GM21723 (cell line): ENCODE results near the gene MON1A.
"Not testable (repeated sequence)": the region's sequence is repeated elsewhere in the genome, so short reads cannot be mapped to it uniquely, and the experiment has no call there.

Experiments used
- ATAC-seq: cut with Tn5 transposase; IDR thresholded peaks from one replicate; pipeline ENCODE4 v1.9.1; 2021; ENCODE audit warnings: mild to moderate bottlenecking, moderate library complexity; ENCODE audit not compliant: unreplicated experiment

Gene MON1A

GRCh38 chr3:49929291-49930167 is at the start of gene MON1A:
TSS of gene MON1A (minus strand) at chr3:49929811. CDS start at chr3:49913346, 16,465 bp downstream.
- peak; percentile 87 for ATAC-seq

GRCh38 chr3:49976942-49977341 is 47.3 kb upstream of the MON1A start:
- ATAC-seq: no peak

DNA sequence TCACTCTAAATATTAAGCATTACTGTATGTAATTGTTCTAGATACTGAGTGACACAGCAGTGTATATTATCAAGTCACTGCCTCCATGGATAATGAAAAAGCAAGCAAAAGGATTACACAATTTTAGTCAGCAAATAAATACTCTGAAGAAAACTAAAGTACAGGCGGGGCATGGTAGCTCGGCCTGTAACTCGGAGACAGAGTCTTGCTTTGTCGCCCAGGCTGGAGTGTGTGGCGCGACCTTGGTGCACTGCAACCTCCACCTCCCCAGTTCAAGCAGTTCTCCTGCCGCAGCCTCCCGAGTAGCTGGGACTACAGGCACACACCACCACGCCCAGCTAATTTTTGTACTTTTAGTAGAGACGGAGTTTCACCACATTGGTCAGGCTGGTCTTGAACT is 43.0 kb upstream of the MON1A start:
- no peak for ATAC-seq

DNA sequence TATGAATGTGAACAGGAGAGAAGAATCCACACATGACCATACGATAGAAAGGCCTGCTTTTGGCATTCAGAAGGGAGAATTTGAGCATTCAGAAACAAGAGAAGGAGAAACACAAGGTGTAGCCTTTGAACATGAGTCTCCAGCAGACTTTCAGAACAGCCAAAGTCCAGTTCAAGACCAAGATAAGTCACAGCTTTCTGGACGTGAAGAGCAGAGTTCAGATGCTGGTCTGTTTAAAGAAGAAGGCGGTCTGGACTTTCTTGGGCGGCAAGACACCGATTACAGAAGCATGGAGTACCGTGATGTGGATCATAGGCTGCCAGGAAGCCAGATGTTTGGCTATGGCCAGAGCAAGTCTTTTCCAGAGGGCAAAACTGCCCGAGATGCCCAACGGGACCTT is 38.7 kb upstream of the MON1A start:
- ATAC-seq: no peak

GRCh38 chr3:49967291-49967690 is 37.7 kb upstream of the MON1A start:
- no peak for ATAC-seq

DNA sequence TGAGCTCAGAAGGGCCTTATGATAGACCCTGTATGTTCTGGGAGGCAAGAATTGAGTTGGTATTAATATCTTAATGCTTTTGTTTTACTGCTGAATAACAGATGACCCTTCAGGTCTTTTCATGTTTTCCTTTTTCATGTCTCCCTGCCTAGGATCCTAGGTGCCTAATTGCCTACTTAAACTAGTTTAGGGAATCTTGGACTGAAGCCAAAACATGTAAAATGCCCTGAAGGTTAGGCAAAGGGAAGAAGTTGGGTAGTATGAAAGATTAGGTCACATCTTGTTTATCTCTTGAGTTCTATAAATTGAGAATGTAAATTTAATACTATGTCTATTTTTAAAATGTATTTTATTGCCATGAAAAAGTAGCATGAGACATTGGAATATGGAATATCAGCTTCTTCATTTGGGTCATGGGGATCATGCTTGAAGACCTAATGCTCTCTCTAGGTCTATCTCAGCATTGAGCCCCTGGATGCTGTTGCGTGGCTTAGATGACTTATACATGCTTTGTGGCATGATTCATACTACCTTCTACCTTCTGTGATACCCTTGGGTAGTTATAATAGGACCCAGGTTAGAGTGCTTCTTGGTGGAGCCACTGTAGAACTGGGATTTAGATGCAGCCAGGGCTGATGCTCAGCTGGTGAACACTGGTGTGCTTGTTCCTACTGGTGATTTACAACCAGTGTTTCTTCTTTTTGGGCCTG is 36.8 kb upstream of the MON1A start:
- no peak for ATAC-seq

DNA sequence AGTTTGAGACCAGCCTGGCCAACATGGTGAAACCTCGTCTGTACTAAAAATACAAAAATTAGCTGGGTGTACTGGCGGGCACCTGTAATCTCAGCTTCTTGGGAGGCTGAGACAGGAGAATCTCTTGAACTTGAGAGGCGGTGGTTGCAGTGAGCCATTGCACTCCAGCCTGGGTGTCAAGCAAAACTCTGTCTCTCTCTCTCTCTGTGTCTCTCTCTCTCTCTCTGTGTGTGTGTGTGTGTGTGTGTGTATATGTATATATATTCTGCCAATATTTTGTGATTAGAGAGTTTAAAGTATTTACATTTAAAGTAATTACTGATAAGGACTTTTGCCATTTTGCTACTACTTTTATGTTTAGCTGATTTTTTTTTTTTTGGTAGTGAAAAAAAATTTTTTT is 26.0 kb upstream of the MON1A start:
- ATAC-seq: no peak

DNA sequence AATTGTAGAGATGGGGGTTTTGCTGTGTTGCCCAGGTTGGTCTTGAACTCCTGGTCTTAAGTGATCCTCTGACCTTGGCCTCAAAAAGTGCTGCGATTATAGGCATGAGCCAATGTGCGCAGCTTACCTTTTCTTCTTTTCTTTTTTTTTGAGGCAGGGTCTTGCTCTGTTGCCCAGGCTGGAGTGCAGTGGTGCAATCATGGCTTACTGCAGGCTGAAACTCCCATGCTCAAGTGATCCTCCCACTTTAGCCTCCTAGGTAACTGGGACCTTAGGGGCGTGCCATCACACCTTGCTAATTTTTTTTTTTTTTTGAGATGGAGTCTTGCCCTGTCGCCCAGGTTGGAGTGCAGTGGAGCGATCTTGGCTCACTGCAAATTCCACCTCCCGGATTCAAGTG is 23.3 kb upstream of the MON1A start:
- no peak for ATAC-seq

- ATAC-seq: no peak
Measured at GRCh38 chr3:49942651-49943050, 13.0 kb upstream of the MON1A start.

- ATAC-seq: no peak
Measured at GRCh38 chr3:49940667-49941249, 11.1 kb upstream of the MON1A start.

- ATAC-seq: peak; percentile 94
Measured at GRCh38 chr3:49939858-49940666, 10.5 kb upstream of the MON1A start, which contains the start of gene RBM6. TSS of gene RBM6 (plus strand) at chr3:49940150. CDS start at chr3:49962642, 22,492 bp downstream.

DNA sequence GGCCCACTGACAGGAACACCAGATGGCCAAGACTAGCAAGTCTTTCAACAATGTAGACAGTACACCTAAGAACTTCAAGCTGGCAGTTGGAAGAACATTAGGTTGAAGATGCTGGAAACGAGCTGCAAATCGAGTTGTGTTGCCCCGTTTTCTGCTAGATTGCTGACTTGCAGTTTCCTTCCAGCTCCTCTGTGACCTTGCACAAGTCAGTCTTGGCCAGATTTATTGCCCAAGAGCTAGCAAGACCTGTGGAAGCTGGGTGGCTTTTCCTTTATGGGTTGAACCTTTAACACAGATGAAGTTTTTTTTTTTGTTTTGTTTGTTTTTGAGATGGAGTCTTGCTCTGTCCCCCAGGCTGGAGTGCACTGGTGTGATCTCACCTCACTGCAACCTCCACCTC is 7.5 kb upstream of the MON1A start:
- ATAC-seq: no peak

DNA sequence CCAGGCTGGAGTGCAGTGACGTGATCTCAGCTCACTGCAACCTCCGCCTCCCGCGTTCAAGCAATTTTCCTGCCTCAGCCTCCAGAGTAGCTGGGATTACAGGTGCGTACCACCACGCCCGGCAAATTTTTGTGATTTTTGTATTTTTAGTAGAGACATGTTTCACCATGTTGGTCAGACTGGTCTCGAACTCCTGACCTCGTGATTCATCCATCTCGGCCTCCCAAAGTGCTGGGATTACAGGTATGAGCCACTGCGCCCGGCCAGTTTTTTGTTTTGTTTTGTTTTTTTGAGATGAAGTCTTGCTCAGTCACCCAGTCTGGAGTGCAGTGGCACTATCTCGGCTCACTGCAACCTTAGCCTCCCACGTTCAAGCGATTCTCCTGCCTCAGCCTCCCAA is 2.7 kb upstream of the MON1A start:
- not testable (repeated sequence) for ATAC-seq

DNA sequence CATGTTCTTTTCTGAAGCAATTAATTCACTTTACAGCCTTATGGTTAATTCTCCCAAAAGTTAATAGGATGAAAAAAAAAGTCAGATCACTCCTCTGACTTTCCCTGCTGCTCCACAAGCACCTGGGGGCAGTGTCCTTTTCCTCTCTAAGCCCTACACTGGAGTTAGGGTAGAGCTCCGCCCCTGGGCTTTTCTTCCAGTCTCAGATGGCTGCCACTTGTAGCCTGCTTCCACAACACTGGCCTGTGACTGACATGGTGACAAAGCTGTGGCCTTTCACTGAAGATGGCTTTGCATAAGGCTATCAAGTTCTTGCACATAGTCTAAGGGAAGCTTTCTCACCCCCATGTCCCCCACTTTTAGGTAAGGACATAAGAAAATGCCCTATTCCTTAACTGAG is 1.3 kb upstream of the MON1A start:
- ATAC-seq: no peak

DNA sequence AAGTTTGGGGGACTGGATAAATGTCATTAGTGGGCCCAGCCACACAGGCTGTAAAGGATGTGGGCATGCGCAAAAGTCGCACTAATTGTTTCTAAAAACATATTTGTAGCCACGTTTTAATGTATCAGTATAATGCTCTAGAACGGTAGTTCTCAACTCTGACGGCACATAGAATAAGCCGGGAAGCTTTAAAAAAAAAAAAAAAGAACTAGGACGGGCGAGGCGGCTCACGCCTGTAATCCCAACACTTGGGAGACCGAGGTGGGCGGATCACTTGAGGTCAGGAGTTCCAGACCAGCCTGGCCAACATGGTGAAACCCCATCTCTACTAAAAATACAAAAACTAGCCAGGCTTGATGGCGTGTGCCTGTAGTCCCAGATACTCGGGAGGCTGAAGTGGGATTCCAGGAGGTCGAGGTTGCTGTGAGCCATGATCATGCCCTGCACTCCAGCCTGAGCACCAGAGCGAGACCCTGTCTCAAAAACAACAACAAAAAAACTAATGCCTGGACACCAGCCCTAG is 618 bp upstream of the MON1A start:
- no peak for ATAC-seq

GRCh38 chr3:49928481-49929017 is 1.1 kb downstream of the MON1A start:
- no peak for ATAC-seq

GRCh38 chr3:49927798-49928197 is 1.8 kb downstream of the MON1A start:
- ATAC-seq: no peak

DNA sequence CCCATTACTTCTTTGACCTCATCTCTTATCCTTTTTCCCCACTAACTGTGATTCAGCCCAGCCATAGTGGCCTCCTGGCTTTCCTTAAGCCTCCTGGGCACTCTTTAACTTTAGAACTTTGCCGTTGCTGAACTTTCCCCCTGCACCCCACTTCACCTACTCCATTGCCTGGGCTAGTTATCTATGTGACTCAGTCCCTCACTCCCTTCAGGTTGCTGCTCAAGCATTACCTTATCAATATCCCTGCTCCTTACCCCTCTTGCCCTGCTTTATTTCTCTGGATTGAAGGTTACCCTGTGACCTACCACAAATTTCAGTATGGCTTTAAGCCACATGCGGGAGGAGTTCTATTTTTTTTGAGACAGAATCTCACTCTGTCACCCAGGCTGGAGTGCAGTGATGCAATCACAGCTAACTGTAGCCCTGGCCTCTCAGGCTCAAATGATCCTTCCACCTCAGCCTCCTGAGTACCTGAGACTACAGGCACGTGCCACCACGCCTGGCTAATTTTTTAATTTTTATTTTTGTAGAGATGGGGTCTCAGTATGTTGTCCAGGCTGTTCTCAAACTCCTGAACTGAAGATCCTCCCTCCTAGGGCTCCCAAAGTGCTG is 3.4 kb downstream of the MON1A start:
- ATAC-seq: no peak

- ATAC-seq: no peak
Measured at GRCh38 chr3:49925485-49925884, 4.1 kb downstream of the MON1A start.

GRCh38 chr3:49924683-49925082 is 4.9 kb downstream of the MON1A start:
- ATAC-seq: no peak
